Cardiac fibroblast (primary cell): ENCODE results near the gene PCDHGA12.

Experiments
- DNase-seq, 2 donors: peaks; one replicate each; pipeline versions ENCODE4 v3.0.0 to v3.0.0-alpha.2; 2010; ENCODE audit warnings: low read depth in 2 of 2
- H3K4me3 ChIP-seq, 2 donors: replicated peaks in 1 of 2; 1 replicate in 1 of 2; 2 replicates in 1 of 2; pipeline ENCODE4 v1.5.1; 2011; ENCODE audit warnings: low read depth in 2 of 2, low read length in 2 of 2, mild to moderate bottlenecking in 2 of 2, moderate library complexity in 1 of 2
- CTCF ChIP-seq: IDR thresholded peaks from one replicate; pipeline ENCODE4 v1.5.1; 2011; ENCODE audit warnings: low read depth, mild to moderate bottlenecking, low read length, inconsistent platforms

Gene PCDHGA12

GRCh38 chr5:141430332-141431113 is at the start of gene PCDHGA12:
Gene PCDHGA12 (plus strand): TSS chr5:141430507. CDS start chr5:141430760, 253 bp downstream.
- H3K4me3 ChIP-seq = peak within 1 kb of the TSS; percentile 43 to 55
- TF ChIP-seq CTCF = peak; percentile 78
- DNase-seq = peak; percentile 96 to 97

- DNase-seq = peak; percentile 48 to 64
- H3K4me3 ChIP-seq = peak within 1 kb of the TSS; percentile 47 to 62
- peak; percentile 61 for TF ChIP-seq CTCF
These were observed 47.6 kb upstream of the PCDHGA12 start, which contains the start of gene PCDHGA7 for GRCh38 chr5:141382469-141383294. Gene PCDHGA7 (plus strand): TSS chr5:141382742. CDS start chr5:141382900, 158 bp downstream.

- H3K4me3 ChIP-seq = peak overlapping the region; percentile 47 to 62
- no peak for TF ChIP-seq CTCF
- DNase-seq = no peak
These were observed 47.0 kb upstream of the PCDHGA12 start for GRCh38 chr5:141383345-141383744.

GRCh38 chr5:141384471-141385267 is 45.6 kb upstream of the PCDHGA12 start:
- no peak for TF ChIP-seq CTCF
- DNase-seq = no peak
- no peak overlapping the region for H3K4me3 ChIP-seq

- TF ChIP-seq CTCF = peak; percentile 62
- peak; percentile 52 to 69 for DNase-seq
- peak within 1 kb of the TSS; percentile 16 to 42 for H3K4me3 ChIP-seq
These were observed 42.6 kb upstream of the PCDHGA12 start, which contains the start of gene PCDHGB4 for GRCh38 chr5:141387557-141388311. Gene PCDHGB4 (plus strand): TSS chr5:141387698. CDS start chr5:141387885, 187 bp downstream.
